Measurements from ENCODE around the gene NAB2.
A peak's percentile ranks its signal among the peaks of the same experiment; 100 is the strongest.

NAB2 gene

GRCh38 chr12:57093415-57094207 lies 4.7 kb downstream of the NAB2 start:
- DNase-seq: peak in 45 of 58 donors; percentile 13 to 78 (median 41)

GRCh38 chr12:57094208-57095160 lies 5.6 kb downstream of the NAB2 start:
- peak in 1 of 58 donors; percentile 54 for DNase-seq

- no peak for DNase-seq
Observed at GRCh38 chr12:57095440-57095839, 6.5 kb downstream of the NAB2 start.

DNA sequence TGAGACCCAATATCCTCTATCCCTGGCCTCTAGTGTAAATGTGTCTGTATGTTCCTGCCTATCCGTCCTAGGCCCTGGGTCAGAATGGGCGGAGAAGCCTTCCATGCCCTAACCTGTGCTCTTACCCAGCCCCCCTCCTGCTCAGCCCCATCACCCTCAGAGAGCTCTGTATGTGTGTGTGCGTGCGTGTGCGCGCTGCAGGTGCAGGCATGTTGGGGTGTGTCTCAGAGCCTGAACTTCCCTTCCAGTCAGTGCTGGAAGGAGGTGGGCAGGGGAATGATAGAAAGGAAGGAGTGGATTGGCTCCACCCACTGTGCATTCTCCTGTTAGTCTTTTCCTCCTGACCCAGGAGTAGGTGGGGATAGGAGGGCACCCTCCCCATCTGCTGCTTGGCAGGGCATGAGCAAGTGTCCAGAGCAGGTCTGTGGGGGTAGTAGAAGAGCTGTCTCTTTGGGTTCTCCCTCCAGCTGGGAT lies 7.2 kb downstream of the NAB2 start:
- DNase-seq: peak in 2 of 58 donors; percentile 17 to 39

DNA sequence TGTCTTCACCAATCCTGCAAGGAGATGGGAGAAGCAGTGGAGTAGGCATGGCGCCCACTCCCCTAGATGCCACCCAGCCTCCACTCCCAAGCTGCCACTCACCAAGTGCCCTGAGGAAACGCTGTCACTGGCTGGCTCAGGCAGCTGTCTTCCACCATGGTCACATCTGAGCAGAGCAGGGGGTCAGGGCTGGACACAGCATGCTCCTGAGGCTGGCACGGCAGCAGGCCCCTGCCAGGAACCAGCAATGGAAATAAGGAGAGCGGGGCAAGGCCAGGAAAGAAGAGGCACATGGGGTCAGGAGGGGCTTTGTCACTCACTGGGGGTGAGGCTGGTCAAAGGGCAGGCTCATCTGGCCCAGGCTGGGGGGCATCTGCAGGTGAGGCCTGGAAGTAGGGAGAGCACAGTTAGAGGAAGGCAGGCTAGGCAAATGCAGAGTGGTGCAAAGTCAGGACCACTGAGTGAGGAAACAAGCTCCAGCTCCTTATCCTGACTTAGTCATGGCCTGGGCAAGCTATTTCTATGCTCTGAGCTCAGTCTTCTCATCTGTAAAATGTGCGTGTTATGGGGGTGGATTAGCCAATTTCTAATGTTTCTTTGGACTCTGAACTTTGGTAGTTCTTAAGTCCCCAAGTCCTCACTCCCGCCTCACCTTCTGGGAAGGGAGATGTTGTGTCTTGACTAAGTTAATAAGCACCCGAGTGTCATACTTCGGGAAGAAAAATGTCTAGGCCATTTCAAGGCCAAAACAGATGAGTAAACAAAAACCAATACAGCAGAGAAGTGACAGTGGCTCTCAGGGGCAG lies 8.0 kb downstream of the NAB2 start:
- peak in 1 of 58 donors; percentile 17 for DNase-seq

- no peak for DNase-seq
Observed at GRCh38 chr12:57097554-57097835, 8.6 kb downstream of the NAB2 start.

DNA sequence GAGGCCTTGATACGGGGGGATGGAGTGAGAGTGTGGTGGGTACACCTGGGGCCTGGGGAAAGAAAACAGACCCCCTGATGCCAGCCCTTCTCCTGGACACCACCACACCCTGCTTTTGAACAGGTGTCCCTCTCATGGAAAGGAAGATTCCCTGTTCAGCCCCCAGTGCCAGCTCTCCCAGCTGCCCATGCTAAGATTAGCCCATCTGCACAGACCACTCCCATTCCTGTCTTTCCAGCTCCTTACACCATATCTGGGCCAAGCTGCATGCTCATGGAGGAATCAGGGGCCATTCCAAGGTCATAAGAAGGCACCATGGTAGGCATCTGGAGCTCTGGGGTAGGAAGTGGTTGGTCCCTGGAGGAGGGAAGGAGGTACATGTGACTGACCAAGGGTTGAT lies 9.6 kb downstream of the NAB2 start:
- no peak for DNase-seq

GRCh38 chr12:57099047-57099714 lies 10.3 kb downstream of the NAB2 start:
- DNase-seq: no peak

DNA sequence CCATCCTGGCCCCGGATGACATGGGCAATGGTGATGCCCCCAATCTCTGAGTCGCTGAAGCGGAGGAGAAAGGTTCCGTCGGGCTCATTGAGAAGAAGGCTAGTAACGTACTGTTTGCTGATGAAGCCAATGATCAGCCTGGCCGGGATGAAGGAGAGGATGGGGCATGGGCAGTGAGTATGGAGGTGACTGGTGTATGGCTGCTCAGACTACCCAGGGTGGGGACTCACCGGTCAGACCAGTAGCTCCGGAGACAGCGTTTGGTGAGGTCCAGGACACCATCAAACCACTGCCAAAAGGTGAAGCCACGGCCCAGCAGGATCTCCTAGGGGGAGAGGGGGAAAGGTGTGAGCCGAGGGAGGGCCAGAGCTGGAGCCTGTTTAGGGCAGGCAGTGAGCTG lies 10.9 kb downstream of the NAB2 start:
- no peak for DNase-seq

- no peak for DNase-seq
Observed at GRCh38 chr12:57101892-57102695, 13.2 kb downstream of the NAB2 start.

DNA sequence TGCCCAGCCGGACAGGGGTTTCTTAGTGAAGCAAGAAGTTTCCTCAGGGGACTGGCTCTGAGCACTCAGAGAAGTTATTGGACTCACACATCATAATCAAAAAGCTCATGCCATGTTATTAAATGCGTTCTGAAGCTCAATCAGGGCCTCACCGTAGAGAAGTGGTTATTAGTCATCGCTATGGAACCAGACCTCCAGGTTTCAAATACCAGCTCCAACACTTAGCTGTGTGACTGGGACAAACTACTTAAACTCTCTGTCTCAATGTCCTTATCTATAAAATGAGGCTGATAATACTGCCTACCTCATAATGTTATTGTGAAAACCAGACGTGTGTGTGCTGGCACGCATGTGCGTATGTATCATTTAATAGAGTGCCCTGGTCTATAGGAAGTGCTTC lies 14.9 kb downstream of the NAB2 start:
- DNase-seq: no peak

GRCh38 chr12:57104292-57104910 lies 15.5 kb downstream of the NAB2 start:
- no peak for DNase-seq

GRCh38 chr12:57105011-57105753 lies 16.3 kb downstream of the NAB2 start:
- DNase-seq: no peak

DNA sequence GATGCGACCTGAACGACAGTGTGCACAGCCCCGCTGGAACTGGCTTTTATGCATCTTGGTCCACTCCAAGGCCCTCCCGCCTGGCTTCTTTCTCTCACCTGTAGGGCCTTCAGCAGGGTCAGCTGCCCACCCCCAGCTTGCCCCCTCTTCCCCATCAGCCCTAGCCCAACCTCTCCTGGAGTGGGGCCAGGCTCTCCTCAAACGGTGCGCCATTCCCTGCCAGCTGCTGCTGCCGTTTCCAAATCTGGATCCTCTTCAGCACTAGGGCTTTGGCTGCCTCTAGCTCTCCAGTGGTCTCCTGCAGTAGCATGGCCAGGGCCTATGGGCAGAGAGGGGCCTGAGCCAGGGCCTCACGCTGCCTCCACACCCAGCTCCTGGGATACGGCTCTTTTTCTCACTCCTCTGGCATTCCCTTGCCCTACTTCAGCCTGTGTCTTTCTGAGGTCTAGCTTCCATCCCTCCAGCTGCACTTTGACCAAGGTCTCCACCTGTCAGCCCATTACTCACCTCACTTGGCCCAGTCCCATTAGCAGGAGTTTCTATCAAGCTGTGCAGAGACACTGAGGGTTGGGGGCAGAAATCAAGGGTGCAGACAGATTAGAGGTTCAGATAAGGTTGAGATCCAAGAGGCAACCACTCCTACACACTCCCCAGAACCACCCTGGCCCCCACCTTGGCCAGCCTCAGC lies 17.3 kb downstream of the NAB2 start:
- peak in 1 of 58 donors; percentile 4 for DNase-seq

- no peak for DNase-seq
Observed at GRCh38 chr12:57107456-57108155, 18.7 kb downstream of the NAB2 start.

DNA sequence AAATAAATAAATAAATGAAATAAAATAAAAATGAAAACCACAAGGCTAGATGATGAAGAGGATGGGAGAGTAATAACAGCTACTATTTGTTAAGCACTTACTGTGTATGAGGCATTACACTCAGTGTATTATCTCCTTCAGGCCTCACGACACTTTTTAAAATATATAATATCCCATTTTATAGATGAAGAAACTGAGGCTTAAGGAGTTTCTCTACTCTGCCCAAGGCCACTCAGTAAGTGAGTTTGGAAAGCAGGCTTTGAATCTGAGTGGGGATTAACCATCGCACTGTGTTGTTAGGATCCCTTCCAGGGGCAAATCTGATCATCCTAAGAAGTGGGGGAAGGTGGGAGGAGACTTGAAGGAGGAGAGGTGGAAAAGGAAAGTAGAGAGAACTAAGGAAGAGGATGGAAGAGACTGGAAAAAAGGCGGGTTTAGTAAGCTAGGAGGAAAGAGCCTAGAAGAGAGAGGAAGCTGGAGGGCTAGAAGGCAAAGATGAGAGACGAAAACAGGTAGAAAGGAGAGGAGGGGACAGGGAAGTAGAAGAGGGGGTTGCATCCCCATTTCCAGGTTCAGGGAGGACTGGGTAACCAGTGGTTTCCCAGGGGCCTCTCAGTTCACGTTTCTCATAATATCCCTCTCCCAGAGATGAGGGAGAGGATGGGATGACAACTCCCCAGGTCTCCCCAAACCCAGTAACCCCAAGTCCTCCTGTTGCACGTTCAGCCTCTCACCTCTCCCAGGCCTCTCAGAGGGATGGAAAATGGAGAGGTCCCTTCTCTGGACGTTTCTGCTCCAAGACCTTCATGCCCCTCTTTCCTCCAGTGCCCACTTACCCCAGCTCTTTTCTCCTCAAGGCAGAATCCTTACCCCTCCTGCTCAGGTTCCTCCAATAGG lies 20.5 kb downstream of the NAB2 start:
- DNase-seq: no peak

Measured in anterior cingulate cortex (tissue), 58 donors.